ENCODE data around the gene SLC10A6.
"Not testable (repeated sequence)": the region's sequence is repeated elsewhere in the genome, so short reads cannot be mapped to it uniquely, and the experiment has no call there.

SLC10A6 gene, protein sequence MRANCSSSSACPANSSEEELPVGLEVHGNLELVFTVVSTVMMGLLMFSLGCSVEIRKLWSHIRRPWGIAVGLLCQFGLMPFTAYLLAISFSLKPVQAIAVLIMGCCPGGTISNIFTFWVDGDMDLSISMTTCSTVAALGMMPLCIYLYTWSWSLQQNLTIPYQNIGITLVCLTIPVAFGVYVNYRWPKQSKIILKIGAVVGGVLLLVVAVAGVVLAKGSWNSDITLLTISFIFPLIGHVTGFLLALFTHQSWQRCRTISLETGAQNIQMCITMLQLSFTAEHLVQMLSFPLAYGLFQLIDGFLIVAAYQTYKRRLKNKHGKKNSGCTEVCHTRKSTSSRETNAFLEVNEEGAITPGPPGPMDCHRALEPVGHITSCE

DNA sequence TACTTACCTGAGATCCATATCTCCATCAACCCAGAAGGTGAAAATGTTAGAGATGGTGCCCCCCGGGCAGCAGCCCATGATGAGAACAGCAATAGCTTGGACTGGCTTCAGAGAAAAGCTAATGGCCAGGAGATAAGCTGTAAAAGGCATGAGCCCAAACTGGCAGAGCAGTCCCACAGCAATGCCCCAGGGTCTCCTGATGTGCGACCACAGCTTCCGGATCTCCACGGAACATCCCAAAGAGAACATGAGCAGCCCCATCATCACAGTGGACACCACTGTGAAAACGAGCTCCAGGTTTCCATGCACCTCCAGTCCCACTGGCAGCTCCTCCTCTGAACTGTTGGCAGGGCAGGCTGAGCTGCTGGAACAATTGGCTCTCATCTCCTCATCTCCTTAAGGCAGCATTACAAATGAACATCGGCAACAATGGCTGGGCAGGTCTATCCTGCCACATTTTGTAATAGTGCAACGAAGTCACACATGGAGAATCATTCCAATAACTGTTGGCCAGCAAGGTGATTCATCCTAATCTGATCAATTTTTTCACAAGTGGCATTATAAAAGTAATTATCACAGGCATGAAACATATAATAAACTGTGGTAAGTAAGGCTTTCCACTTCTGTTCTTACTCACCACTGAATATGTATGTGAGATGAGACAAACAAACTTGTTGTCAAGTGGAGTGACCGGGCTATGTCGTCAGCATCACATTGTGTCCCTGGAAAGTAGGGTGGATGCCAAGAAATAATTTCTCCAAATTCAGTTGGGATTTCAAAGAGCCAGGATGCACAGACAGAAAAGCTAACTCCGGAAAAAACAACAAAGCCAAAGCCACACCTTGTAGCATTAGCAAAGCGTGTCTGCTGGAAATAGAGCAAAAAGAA lies at the start of gene SLC10A6:
Gene SLC10A6, minus strand, starts transcription at position 653 of the 888 bp plus-strand sequence. Its CDS starts 269 bp downstream, at position 384.
- DNase-seq (ENCODE audit: low spot score), result peak; percentile 40

GRCh38 chr4:86898562-86898961 lies 49.4 kb upstream of the SLC10A6 start:
- no peak for DNase-seq (ENCODE audit: low spot score)

DNA sequence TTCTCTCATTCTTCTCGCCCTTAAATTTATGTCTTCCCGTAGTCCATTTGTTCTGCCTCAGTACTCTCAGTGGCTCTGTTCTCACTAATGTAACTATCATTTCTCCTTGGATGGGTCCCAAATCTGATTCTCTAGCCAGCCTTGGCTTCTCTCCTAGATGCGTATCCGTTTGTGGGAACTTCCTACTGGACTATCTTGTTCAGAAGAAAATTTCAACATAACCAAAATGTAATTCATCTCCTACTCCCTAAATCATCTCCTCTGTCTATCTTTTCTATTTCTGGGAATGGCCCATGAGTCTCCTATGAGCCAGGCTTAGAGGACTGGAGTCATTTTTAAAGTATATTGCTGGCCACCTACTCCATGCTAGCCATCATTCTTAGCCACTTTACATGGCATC lies 47.4 kb upstream of the SLC10A6 start:
- DNase-seq (ENCODE audit: low spot score), result no peak

GRCh38 chr4:86895692-86896488 lies 46.7 kb upstream of the SLC10A6 start:
- peak; percentile 78 for DNase-seq (ENCODE audit: low spot score)

DNA sequence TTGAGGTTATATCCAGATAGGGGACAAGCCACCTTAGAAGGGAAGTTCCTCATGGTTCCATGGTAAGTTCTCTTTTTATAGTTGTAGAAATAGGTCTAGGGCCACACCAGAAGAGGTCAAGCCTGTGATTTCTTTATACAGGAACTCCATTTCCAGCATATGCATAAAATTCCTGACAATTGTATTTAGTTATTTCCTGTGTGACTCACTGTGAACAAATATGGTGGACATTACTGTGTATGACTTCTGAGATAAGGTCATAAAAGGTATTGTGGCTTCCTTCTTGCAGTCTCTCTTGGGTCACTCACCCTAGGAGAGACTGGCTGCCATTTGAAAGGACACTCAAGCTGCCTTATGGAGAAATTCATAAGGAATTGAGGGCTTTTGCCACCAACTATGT lies 45.3 kb upstream of the SLC10A6 start:
- DNase-seq (ENCODE audit: low spot score), result no peak

GRCh38 chr4:86893136-86893535 lies 44.0 kb upstream of the SLC10A6 start:
- no peak for DNase-seq (ENCODE audit: low spot score)

DNA sequence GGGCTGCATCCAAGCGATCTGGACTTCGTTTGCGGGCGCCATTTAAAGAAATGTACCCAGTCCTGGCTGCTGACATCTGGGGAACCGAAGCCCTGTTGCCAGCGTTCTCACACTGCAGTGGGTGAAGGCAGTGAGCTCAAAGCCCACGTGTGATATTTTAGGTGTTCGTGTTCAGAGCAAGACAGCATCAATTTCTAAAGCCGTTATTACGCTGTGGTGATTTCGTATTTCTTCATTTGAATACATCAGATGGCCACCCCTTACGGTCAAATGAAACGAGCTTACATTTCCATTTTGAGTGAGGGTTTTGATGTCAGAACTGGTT lies 43.4 kb upstream of the SLC10A6 start:
- DNase-seq (ENCODE audit: low spot score), result no peak

DNA sequence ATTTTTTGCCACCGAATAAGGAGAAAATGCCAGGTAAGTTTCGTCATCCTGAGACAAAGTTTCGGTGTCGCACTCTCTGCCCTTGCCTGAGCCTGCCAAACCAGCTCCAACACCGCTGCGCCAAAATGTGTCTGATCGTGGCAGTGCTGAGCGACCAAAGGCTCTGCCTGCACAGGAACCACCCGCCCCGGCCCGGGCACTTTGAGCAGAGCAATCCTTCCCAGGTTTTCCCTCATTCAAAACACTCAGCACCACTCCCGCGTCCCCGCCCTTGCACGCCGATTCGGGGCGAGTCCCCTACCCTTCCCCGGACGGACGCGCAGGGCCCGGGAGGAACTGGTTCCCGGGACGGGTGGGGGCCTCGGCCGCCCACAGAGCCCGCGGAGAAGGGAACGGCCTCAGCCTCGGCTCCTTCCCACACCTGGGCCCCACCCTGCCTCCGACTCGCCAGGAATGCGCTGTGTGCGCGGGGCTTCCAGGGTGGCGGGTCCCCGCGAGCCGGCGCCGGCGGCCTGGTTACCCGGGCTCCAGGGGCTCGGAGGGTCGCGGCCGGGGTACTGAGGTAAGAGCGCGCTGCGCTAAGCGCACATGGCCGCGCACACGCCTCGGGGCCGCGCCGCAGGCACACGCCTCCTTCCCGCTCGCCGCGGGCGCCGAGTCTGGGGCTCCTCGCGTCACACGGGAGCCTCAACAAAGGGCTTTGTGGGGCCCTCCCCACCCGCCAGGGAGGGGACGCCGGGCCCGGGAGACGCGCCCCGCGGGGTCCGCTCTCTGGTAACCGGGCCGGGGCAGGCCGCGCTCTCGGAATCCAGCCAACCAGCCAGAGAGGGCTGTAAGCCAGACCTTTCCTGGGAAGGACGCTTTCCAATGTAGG lies 42.8 kb upstream of the SLC10A6 start, which contains the start of gene C4orf36:
Gene C4orf36, minus strand, starts transcription at position 661 of the 874 bp plus-strand sequence. CDS start 902 bp downstream, outside the sequence.
- peak; percentile 48 for DNase-seq (ENCODE audit: low spot score)

DNA sequence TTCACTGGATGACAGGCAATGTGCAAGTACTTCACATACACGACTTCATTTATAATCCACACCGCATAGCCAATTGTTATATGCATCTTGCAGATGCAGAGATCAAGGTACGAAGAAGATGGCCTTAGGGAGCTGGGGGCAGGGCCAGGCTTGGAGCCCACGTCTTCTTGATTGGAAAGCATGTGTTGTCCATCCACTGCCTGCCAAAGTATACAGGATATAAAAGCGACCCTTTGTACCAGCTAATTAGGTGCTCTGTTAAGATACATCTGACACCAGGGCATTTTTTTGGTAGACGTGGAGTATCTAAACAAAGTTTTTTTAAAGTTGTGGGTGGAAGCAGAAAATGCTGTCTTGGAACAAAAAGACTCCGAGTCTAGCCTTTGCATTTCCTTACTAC lies 41.6 kb upstream of the SLC10A6 start:
- DNase-seq (ENCODE audit: low spot score), result no peak

- DNase-seq (ENCODE audit: low spot score), result no peak
Measured at GRCh38 chr4:86879641-86880040, 30.5 kb upstream of the SLC10A6 start.

- DNase-seq (ENCODE audit: low spot score), result no peak
Measured at GRCh38 chr4:86878640-86879039, 29.5 kb upstream of the SLC10A6 start.

GRCh38 chr4:86876894-86877685 lies 27.9 kb upstream of the SLC10A6 start:
- DNase-seq (ENCODE audit: low spot score), result no peak

GRCh38 chr4:86875436-86875835 lies 26.3 kb upstream of the SLC10A6 start:
- DNase-seq (ENCODE audit: low spot score), result not testable (repeated sequence)

GRCh38 chr4:86872135-86872534 lies 23.0 kb upstream of the SLC10A6 start:
- DNase-seq (ENCODE audit: low spot score), result no peak

DNA sequence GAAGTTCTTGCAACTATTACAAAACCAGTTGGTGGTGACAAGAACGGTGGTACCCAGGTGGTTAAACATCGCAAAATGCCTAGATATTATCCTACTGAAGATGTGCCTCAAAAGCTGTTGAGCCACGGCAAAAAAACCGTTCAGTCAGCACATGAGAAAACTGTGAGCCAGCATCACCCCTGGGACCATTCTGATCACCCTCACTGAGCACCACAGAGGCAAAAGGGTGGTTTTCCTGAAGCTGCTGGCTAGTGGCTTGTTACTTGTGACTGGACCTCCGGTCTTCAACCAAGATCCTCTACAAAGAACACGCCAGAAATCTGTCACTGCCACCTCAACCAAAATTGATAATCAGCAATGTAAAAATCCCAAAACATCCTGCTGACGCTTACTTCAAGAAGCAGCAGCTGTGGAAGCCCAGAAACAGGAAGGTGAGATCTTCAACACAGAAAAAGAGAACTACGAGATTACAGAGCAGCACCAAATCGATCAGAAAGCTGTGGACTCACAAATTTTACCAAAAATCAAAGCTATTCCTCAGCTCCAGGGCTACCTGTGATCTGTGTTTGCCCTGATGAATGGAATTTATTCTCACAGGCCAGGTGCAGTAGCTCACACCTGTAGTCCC lies 21.4 kb upstream of the SLC10A6 start:
- no peak for DNase-seq (ENCODE audit: low spot score)

DNA sequence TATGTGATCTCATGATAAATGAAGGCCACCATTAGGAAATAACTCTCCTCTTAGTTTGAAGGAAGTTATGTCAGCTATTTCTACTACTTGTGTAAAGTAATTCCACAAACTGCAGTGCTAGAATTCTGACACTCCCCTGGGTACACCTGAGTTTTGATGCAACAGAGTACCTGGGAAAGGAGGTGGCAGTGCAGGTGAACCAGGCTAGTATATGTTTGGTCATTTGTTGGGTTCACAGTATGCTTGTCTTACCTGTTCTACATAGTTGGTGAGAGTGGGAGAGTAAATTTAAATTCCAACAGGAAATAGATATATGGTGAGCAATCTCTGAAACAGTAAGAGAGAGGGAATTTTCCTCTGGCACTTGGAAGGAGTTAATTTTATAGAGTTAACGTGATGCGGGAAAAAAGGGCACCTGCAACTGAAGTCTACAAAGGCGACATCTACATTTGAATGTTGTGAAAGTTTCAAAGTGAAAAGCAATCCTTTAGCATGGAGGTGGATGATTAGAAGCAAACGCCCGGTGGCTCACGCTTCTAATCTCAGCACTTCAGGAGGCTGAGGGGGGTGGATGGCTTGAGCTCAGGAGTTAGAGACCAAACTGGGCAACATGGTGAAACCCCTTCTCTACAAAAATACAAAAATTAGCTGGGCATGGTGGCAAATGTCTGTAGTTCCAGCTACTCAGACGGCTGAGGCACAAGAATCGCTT lies 8.3 kb upstream of the SLC10A6 start:
- no peak for DNase-seq (ENCODE audit: low spot score)

GRCh38 chr4:86856896-86857295 lies 7.7 kb upstream of the SLC10A6 start:
- no peak for DNase-seq (ENCODE audit: low spot score)

- no peak for DNase-seq (ENCODE audit: low spot score)
Measured at GRCh38 chr4:86855572-86855971, 6.4 kb upstream of the SLC10A6 start.

DNA sequence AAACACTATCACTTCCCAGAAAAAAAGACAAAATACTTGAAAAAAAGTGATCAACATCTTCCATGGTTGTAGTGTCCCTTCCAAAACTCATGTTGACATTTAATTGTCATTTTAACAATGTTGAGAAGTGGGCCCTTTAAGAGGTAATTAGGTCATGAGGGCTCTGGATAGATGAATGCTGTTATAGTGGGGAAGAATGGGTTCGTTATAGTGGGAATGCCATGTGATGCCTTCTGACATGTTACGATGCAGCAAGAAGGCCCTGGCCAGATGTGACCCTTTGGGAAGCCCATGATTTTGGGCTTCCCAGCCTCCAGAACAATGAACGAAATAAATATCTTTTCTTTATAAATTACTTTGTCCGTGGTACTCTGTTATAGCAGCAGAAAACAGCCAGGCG lies 4.0 kb upstream of the SLC10A6 start:
- DNase-seq (ENCODE audit: low spot score), result no peak
